Neural cell (in vitro differentiated cells): ENCODE measurements around the gene MINDY4.

Source experiments
- EP300 ChIP-seq: fragments of 450-650 bp; conservative IDR thresholded peaks from 2 replicates; pipeline ENCODE4 v1.6.1; 2014; ENCODE audit warnings: antibody characterized with exemption, mild to moderate bottlenecking, moderate library complexity; ENCODE audit not compliant: poor library complexity, severe bottlenecking
- EZH2 ChIP-seq: fragments of 200-600, 300-800 bp; shearing (Covaris generic), sonication (generic); IDR thresholded peaks from 2 replicates; pipeline ENCODE4 v1.6.1; 2014; ENCODE audit warnings: antibody characterized with exemption, low read length, borderline replicate concordance, mild to moderate bottlenecking; ENCODE audit not compliant: insufficient read depth, poor library complexity, severe bottlenecking
- POLR2AphosphoS5 ChIP-seq: IDR thresholded peaks from 2 replicates; pipeline ENCODE4 v1.6.1; 2012
- RAD21 ChIP-seq: fragments of 450-650 bp; conservative IDR thresholded peaks from 2 replicates; pipeline ENCODE4 v1.6.1; 2014; ENCODE audit warnings: antibody characterized with exemption, mild to moderate bottlenecking, moderate library complexity
- TAF1 ChIP-seq: IDR thresholded peaks from 2 replicates; pipeline ENCODE4 v1.6.1; 2012; ENCODE audit warnings: low read depth
- TF ChIP-seq, protein P1 (sequence below): fragments of 450-650 bp; IDR thresholded peaks from 2 replicates; pipeline ENCODE4 v1.5.1; 2014; ENCODE audit warnings: antibody characterized with exemption, mild to moderate bottlenecking, moderate library complexity; ENCODE audit not compliant: poor library complexity, severe bottlenecking
- TF ChIP-seq, protein P2 (sequence below): IDR thresholded peaks from 2 replicates; pipeline ENCODE4 v1.6.1; 2012; ENCODE audit warnings: borderline replicate concordance

DNA sequence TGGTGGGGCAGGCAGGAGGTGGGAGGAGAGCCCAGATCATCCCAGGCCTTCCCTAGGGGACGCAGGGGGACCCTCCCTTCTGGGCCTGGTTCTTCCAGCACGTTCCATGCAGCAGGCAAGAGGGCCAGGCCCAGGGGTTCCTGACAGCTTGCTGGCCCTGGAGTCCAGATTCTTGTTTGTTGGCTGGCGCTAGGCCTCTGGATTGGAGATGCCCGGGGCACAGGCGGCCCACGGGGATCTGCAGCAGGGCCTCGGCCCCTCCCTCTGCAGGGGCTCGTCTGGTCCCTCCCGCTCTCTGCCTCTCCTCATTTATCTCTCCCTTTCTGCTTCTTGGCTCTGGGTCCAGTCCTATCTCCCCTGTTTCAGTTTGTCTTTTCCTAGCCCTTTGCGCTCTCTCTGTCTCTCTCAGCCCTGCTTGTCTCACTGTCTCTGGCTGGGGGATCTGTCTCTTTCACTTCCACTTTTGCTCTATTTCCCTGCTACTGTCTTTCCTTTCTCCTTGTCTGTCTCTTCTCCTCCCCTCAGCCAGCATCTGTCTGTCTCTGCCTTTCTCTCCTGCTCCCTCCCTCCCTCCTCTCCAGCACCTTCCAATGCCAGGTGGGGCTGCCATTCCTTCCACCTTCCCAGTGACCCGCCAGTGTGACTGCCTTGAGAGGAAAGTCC lies 139.3 kb downstream of the MINDY4 start:
- TF ChIP-seq, protein P1, sequence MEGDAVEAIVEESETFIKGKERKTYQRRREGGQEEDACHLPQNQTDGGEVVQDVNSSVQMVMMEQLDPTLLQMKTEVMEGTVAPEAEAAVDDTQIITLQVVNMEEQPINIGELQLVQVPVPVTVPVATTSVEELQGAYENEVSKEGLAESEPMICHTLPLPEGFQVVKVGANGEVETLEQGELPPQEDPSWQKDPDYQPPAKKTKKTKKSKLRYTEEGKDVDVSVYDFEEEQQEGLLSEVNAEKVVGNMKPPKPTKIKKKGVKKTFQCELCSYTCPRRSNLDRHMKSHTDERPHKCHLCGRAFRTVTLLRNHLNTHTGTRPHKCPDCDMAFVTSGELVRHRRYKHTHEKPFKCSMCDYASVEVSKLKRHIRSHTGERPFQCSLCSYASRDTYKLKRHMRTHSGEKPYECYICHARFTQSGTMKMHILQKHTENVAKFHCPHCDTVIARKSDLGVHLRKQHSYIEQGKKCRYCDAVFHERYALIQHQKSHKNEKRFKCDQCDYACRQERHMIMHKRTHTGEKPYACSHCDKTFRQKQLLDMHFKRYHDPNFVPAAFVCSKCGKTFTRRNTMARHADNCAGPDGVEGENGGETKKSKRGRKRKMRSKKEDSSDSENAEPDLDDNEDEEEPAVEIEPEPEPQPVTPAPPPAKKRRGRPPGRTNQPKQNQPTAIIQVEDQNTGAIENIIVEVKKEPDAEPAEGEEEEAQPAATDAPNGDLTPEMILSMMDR: no peak
- TF ChIP-seq, protein P2, sequence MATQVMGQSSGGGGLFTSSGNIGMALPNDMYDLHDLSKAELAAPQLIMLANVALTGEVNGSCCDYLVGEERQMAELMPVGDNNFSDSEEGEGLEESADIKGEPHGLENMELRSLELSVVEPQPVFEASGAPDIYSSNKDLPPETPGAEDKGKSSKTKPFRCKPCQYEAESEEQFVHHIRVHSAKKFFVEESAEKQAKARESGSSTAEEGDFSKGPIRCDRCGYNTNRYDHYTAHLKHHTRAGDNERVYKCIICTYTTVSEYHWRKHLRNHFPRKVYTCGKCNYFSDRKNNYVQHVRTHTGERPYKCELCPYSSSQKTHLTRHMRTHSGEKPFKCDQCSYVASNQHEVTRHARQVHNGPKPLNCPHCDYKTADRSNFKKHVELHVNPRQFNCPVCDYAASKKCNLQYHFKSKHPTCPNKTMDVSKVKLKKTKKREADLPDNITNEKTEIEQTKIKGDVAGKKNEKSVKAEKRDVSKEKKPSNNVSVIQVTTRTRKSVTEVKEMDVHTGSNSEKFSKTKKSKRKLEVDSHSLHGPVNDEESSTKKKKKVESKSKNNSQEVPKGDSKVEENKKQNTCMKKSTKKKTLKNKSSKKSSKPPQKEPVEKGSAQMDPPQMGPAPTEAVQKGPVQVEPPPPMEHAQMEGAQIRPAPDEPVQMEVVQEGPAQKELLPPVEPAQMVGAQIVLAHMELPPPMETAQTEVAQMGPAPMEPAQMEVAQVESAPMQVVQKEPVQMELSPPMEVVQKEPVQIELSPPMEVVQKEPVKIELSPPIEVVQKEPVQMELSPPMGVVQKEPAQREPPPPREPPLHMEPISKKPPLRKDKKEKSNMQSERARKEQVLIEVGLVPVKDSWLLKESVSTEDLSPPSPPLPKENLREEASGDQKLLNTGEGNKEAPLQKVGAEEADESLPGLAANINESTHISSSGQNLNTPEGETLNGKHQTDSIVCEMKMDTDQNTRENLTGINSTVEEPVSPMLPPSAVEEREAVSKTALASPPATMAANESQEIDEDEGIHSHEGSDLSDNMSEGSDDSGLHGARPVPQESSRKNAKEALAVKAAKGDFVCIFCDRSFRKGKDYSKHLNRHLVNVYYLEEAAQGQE: no peak
- TF ChIP-seq POLR2AphosphoS5: no peak
- no peak for TF ChIP-seq RAD21
- no peak for TF ChIP-seq TAF1
- TF ChIP-seq EZH2: no peak
- no peak for TF ChIP-seq EP300
